ENCODE measurements around the gene S100A9. TPM values are rescaled to one million over a fixed set of nuclear protein-coding genes. Genes with fewer than 3 reads are reported as not detected.

The S100A9 gene
- total and polyA plus RNA-seq, 2 of the 4 experiments (the other 2 are of a cell fraction): not detected

DNA sequence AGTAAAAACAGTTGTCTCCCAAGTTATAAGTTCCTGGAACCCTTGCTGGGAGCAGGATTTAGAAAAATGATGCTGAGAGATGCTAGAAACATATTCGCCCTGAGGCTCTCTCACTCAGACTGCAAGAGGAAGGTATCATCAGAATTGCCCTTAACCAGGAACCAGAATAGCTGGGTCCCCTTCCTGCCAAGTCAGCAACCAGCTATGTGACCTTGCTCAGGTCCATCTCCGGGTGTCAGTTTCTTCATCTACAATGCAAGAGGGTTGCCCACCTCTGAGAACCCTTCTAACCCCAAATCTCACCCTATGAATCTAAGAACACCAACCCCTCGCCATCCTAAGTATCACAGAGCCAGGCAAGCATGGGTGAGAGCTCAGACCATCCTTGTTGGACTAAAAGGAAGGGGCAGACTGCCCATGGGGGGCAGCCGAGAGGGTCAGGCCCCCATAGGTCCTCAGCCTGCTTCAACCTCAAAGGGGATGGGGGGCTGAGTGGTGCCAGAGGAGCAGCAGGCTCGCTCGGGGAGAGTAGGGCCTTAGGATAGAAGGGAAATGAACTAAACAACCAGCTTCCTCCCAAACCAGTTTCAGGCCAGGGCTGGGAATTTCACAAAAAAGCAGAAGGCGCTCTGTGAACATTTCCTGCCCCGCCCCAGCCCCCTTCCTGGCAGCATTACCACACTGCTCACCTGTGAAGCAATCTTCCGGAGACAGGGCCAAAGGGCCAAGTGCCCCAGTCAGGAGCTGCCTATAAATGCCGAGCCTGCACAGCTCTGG lies 390 bp upstream of the S100A9 start:
- H3K9ac ChIP-seq (ENCODE audit: low read depth, low read length): no peak overlapping the region
- ATAC-seq (ENCODE audit: low read depth) (no peak), DNase-seq (no peak)
- H2AK9ac ChIP-seq (replicated peaks; ENCODE audit: low read depth, low read length, poor library complexity): no peak overlapping the region
- H3K36me3 ChIP-seq (ENCODE audit: control insufficient read depth, insufficient read depth, low read length): no peaks in the 10 kb centered on the region
- H3K4ac ChIP-seq (ENCODE audit: low read depth, low read length): no peak overlapping the region
- intact Hi-C loops (cut with micrococcal nuclease) (no loop called here), in situ Hi-C loops (cut with MboI; ENCODE audit: low sequenced_read_pairs) (no loop called here), dilution Hi-C loops (cut with HindIII; ENCODE audit: low sequenced_read_pairs, unreplicated experiment) (no loop called here)
- no peaks in the 10 kb centered on the region for H3K4me1 ChIP-seq (ENCODE audit: control insufficient read depth, insufficient read depth, low read length)
- no peak overlapping the region for H3K18ac ChIP-seq (ENCODE audit: low read depth, low read length)
- H4K8ac ChIP-seq (ENCODE audit: low read depth in 2 of 2, low read length in 2 of 2): no peak overlapping the region
- H3K23ac ChIP-seq (ENCODE audit: low read depth, low read length): no peak overlapping the region
- H3K56ac ChIP-seq (ENCODE audit: extremely low read depth, insufficient read depth, low read length): no peak overlapping the region
- CTCF ChIA-PET: interaction anchor here (0.6 to 1.8 kb wide), 2 partner anchors 135 to 138 kb away, joined by 4 to 7 read pairs; no protein-coding TSS in a partner anchor
- POLR2A ChIA-PET (ENCODE audit: unreplicated experiment): no interaction called here
- TF ChIP-seq MAZ (IDR thresholded peaks at IDR 0.05; ENCODE audit: borderline replicate concordance, low read depth, low read length) (no peak), CTCF (conservative IDR thresholded peaks at IDR 0.05; ENCODE audit: low read depth, low read length) (no peak), POLR2A (IDR thresholded peaks at IDR 0.05; ENCODE audit: low read depth, low read length) (no peak), MAFK (IDR thresholded peaks at IDR 0.05; ENCODE audit: low read depth, low read length) (no peak), FOS (IDR thresholded peaks at IDR 0.05; ENCODE audit: low read depth, low read length) (no peak), RFX5 (IDR thresholded peaks at IDR 0.05; ENCODE audit: low read depth, low read length) (no peak), CHD1 (IDR thresholded peaks at IDR 0.05; ENCODE audit: low read depth, low read length) (no peak), ELK1 (IDR thresholded peaks at IDR 0.05; ENCODE audit: borderline replicate concordance, low read depth, low read length) (no peak), MXI1 (IDR thresholded peaks at IDR 0.05; ENCODE audit: borderline replicate concordance, low read depth, low read length) (no peak), BHLHE40 (IDR thresholded peaks at IDR 0.05; ENCODE audit: low read depth, low read length) (no peak), RCOR1 (IDR thresholded peaks at IDR 0.05; ENCODE audit: insufficient replicate concordance, low read length) (no peak), CEBPB (IDR thresholded peaks at IDR 0.05; ENCODE audit: low read depth, low read length) (no peak)
- TF ChIP-seq, protein P1, sequence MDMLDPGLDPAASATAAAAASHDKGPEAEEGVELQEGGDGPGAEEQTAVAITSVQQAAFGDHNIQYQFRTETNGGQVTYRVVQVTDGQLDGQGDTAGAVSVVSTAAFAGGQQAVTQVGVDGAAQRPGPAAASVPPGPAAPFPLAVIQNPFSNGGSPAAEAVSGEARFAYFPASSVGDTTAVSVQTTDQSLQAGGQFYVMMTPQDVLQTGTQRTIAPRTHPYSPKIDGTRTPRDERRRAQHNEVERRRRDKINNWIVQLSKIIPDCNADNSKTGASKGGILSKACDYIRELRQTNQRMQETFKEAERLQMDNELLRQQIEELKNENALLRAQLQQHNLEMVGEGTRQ (IDR thresholded peaks at IDR 0.05; ENCODE audit: low read depth, low read length): no peak
- H3K79me1 ChIP-seq (ENCODE audit: low read depth in 1 of 2, low read length in 2 of 2): no peaks in the 10 kb centered on the region
- H3K4me3 ChIP-seq (ENCODE audit: insufficient read depth, low read depth, low read length): no peak overlapping the region
- no peak overlapping the region for H2AFZ ChIP-seq (replicated peaks; ENCODE audit: low read length, poor library complexity)
- no peak overlapping the region for H4K91ac ChIP-seq (ENCODE audit: insufficient read depth, low read depth, low read length)
- H2BK20ac ChIP-seq (ENCODE audit: low read depth, low read length): no peak overlapping the region
- no peak overlapping the region for H3K14ac ChIP-seq (replicated peaks; ENCODE audit: low read depth, low read length)
- H2BK15ac ChIP-seq (ENCODE audit: low read depth, low read length): no peak overlapping the region
- no peak overlapping the region for H2AK5ac ChIP-seq (ENCODE audit: low read depth, low read length)
- BruUV-seq (replicated peaks): no TSS peak
- H3K27ac ChIP-seq (ENCODE audit: insufficient read depth, low read length): no peak overlapping the region
- no peaks in the 10 kb centered on the region for H4K20me1 ChIP-seq (ENCODE audit: insufficient read depth, low read length)
- H2BK5ac ChIP-seq (ENCODE audit: low read depth, low read length, poor library complexity, severe bottlenecking): no peak overlapping the region
- no peak overlapping the region for H3K4me2 ChIP-seq (ENCODE audit: low read depth, low read length)
- 41% methylated on average over 4 of the region's 10 CpGs; no CpG with 5 or more reads in 1 of the 2 experiments for WGBS, 2 experiments (ENCODE audit: extremely low coverage in 2 of 2, insufficient read length in 1 of 2)
- H4K5ac ChIP-seq (ENCODE audit: low read depth, low read length): no peak overlapping the region
- no peaks in the 10 kb centered on the region for H3K9me3 ChIP-seq (ENCODE audit: control insufficient read depth, insufficient read depth, low read length)
- no peaks in the 10 kb centered on the region for H3K9me1 ChIP-seq (ENCODE audit: insufficient read depth, low read length)
- no peak overlapping the region for H2BK120ac ChIP-seq (ENCODE audit: low read depth, low read length)
- H3K27me3 ChIP-seq (ENCODE audit: control insufficient read depth, insufficient read depth, low read length): peaks cover 11% of the 10 kb centered on the region; the same call in 1 of the 2 replicates
